ENCODE measurements around the gene INPP5D.

- TF ChIP-seq CTCF (IDR thresholded peaks at IDR 0.05) (no peak), POLR2AphosphoS5 (IDR thresholded peaks at IDR 0.05) (no peak)
Measured at GRCh38 chr2:233141901-233142300, 81.8 kb downstream of the INPP5D start.

All from suprapubic skin (tissue), 3 donors.